Measurements from ENCODE around the gene MMUT.

The MMUT gene

DNA sequence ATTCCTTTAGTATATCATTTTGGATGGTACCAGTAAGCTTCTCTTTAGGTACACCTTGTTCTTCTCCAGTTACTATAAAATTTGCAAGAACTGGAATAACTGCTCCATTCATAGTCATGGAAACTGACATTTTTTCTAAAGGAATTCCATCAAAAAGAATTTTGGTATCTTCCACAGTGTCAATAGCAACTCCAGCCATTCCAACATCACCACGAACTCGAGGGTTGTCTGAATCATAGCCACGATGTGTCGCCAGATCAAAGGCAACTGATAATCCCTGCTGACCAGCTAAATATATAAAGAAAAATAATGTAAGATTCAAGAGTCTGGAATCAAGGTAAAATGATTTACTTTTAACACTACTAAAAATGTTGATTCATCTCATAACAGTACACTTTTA, 5.3 kb downstream of the MMUT start:
- Histone ChIP-seq H3K4me2 (ENCODE audit: low read length) (no peak overlapping the region), H3K27ac (ENCODE audit: low read depth, low read length, poor library complexity, severe bottlenecking) (no peak overlapping the region), H3K9me3 (ENCODE audit: low read length) (no peaks in the 10 kb centered on the region), H3K79me2 (ENCODE audit: insufficient read depth, low read length) (peaks cover 12% of the 10 kb centered on the region), H3K9me2 (ENCODE audit: low read depth, low read length) (no peaks in the 10 kb centered on the region), H3K4me1 (ENCODE audit: insufficient read depth, low read length, severe bottlenecking) (peaks cover 16% of the 10 kb centered on the region), H3K4me3 (ENCODE audit: low read depth, low read length, poor library complexity, severe bottlenecking) (no peak overlapping the region), H3K36me3 (ENCODE audit: insufficient read depth, low read length) (peaks cover 14% of the 10 kb centered on the region), H3K27me3 (ENCODE audit: insufficient read depth, low read length) (no peaks in the 10 kb centered on the region), H2AFZ (ENCODE audit: low read length) (no peak overlapping the region), H3F3A (ENCODE audit: insufficient read depth, low read length) (no peaks in the 10 kb centered on the region), H4K20me1 (ENCODE audit: insufficient read depth, low read length) (no peaks in the 10 kb centered on the region), H3K9ac (ENCODE audit: low read length) (no peak overlapping the region)
- TF ChIP-seq, protein P1, sequence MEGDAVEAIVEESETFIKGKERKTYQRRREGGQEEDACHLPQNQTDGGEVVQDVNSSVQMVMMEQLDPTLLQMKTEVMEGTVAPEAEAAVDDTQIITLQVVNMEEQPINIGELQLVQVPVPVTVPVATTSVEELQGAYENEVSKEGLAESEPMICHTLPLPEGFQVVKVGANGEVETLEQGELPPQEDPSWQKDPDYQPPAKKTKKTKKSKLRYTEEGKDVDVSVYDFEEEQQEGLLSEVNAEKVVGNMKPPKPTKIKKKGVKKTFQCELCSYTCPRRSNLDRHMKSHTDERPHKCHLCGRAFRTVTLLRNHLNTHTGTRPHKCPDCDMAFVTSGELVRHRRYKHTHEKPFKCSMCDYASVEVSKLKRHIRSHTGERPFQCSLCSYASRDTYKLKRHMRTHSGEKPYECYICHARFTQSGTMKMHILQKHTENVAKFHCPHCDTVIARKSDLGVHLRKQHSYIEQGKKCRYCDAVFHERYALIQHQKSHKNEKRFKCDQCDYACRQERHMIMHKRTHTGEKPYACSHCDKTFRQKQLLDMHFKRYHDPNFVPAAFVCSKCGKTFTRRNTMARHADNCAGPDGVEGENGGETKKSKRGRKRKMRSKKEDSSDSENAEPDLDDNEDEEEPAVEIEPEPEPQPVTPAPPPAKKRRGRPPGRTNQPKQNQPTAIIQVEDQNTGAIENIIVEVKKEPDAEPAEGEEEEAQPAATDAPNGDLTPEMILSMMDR (IDR thresholded peaks at IDR 0.05; ENCODE audit: low read length) = no peak
- no peak for TF ChIP-seq EZH2 (IDR thresholded peaks at IDR 0.05; ENCODE audit: borderline replicate concordance, low read length)

DNA sequence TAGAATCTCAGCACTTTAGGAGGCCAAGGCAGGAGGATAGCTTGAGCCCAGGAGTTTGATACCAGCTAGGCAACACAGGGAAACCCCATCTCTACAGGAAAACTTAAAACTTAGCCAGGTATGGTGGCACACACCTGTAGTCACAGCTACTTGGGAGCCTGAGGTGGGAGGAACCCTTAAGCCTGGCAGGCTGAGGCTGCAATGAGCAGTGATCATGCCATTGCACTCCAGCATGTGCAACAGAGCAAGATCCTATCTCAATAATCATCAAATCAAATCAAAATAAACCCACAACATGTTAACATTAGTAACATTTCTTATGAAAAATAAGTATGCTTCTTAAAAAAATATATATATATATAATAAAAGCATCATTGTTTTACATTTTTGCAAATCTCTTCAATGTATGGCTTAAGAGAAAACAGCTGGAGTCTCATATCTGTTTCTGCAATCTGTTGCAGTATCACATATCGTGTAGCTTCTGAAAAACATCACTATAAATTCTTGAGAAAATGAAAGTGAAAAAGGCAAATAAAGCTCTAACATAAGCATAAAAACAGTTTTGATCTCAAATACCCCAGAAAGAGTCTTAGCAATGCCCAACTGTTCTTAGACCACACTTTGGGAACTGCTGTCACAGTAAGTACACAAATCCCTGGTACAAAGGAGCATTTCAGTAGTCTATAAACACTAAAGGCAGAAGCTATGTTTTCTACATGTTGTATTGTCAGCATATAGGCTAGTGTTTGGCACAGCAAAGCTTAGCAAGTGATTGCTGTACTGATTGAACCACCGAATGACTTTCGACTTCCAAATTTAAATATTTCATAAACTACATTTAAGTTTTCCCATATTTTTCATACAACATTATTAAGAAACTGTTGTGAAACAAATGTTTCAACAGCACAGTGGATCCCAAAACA, 8.0 kb downstream of the MMUT start:
- no peaks in the 10 kb centered on the region for H3K4me1 ChIP-seq (ENCODE audit: insufficient read depth, low read length, severe bottlenecking)
- no peaks in the 10 kb centered on the region for H3K79me2 ChIP-seq (ENCODE audit: insufficient read depth, low read length)
- no peak overlapping the region for H3K4me3 ChIP-seq (ENCODE audit: low read depth, low read length, poor library complexity, severe bottlenecking)
- H3K27ac ChIP-seq (ENCODE audit: low read depth, low read length, poor library complexity, severe bottlenecking) = no peak overlapping the region
- H2AFZ ChIP-seq (ENCODE audit: low read length) = no peak overlapping the region
- H3K36me3 ChIP-seq (ENCODE audit: insufficient read depth, low read length) = peaks cover 28% of the 10 kb centered on the region
- H4K20me1 ChIP-seq (ENCODE audit: insufficient read depth, low read length) = no peaks in the 10 kb centered on the region
- no peaks in the 10 kb centered on the region for H3F3A ChIP-seq (ENCODE audit: insufficient read depth, low read length)
- H3K9ac ChIP-seq (ENCODE audit: low read length) = no peak overlapping the region
- no peak overlapping the region for H3K4me2 ChIP-seq (ENCODE audit: low read length)
- no peaks in the 10 kb centered on the region for H3K9me3 ChIP-seq (ENCODE audit: low read length)
- no peaks in the 10 kb centered on the region for H3K27me3 ChIP-seq (ENCODE audit: insufficient read depth, low read length)
- H3K9me2 ChIP-seq (ENCODE audit: low read depth, low read length) = no peaks in the 10 kb centered on the region
- TF ChIP-seq, protein P1 (IDR thresholded peaks at IDR 0.05; ENCODE audit: low read length) = no peak
- no peak for TF ChIP-seq EZH2 (IDR thresholded peaks at IDR 0.05; ENCODE audit: borderline replicate concordance, low read length)

DNA sequence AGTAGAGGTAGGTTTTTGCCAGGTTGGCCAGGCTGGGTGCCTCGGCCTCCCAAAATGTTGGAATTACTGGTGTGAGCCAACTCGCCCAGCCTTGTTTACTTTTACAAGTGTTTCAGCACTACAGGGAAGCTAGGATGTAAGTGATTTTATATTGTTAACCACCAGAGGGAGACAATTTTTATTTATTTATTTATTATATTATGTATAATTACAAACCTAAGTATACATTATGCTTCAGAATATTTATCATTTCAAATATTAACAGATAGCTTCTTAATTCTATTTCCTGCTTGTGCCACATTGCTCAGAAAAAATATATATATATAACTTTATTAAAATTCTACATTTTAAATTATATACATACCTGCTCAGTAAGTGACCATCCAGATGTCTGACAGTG, 9.8 kb downstream of the MMUT start:
- no peak for TF ChIP-seq EZH2 (IDR thresholded peaks at IDR 0.05; ENCODE audit: borderline replicate concordance, low read length)
- TF ChIP-seq, protein P1 (IDR thresholded peaks at IDR 0.05; ENCODE audit: low read length) = no peak; the same call in 1 of the 2 replicates

More for the DNA sequence above, 9.8 kb downstream of the MMUT start:
- no peaks in the 10 kb centered on the region for H3K4me1 ChIP-seq (ENCODE audit: insufficient read depth, low read length, severe bottlenecking)
- H3K9me2 ChIP-seq (ENCODE audit: low read depth, low read length) = no peaks in the 10 kb centered on the region
- H3K27me3 ChIP-seq (ENCODE audit: insufficient read depth, low read length) = no peaks in the 10 kb centered on the region
- no peaks in the 10 kb centered on the region for H3K9me3 ChIP-seq (ENCODE audit: low read length)
- no peak overlapping the region for H3K27ac ChIP-seq (ENCODE audit: low read depth, low read length, poor library complexity, severe bottlenecking)
- no peak overlapping the region for H3K9ac ChIP-seq (ENCODE audit: low read length)
- peaks cover 36% of the 10 kb centered on the region for H3K36me3 ChIP-seq (ENCODE audit: insufficient read depth, low read length)
- H4K20me1 ChIP-seq (ENCODE audit: insufficient read depth, low read length) = no peaks in the 10 kb centered on the region
- H3K79me2 ChIP-seq (ENCODE audit: insufficient read depth, low read length) = no peaks in the 10 kb centered on the region
- H3K4me2 ChIP-seq (ENCODE audit: low read length) = no peak overlapping the region
- no peaks in the 10 kb centered on the region for H3F3A ChIP-seq (ENCODE audit: insufficient read depth, low read length)
- H3K4me3 ChIP-seq (ENCODE audit: low read depth, low read length, poor library complexity, severe bottlenecking) = no peak overlapping the region
- H2AFZ ChIP-seq (ENCODE audit: low read length) = no peak overlapping the region
